ENCODE data around the gene MAST1.
"Not testable (repeated sequence)": the region's sequence is repeated elsewhere in the genome, so short reads cannot be mapped to it uniquely, and the experiment has no call there.

Gene MAST1

GRCh38 chr19:12912571-12912970, 74.3 kb downstream of the MAST1 start:
- peak; percentile 95 for DNase-seq

- DNase-seq, result peak; percentile 98
Observed at GRCh38 chr19:12913011-12913561, 74.8 kb downstream of the MAST1 start.

GRCh38 chr19:12913851-12914690, 75.8 kb downstream of the MAST1 start:
- peak; percentile 85 for DNase-seq

GRCh38 chr19:12915860-12916259, 77.5 kb downstream of the MAST1 start:
- DNase-seq, result not testable (repeated sequence)

- DNase-seq, result no peak
Observed at GRCh38 chr19:12918253-12918652, 79.9 kb downstream of the MAST1 start.

GRCh38 chr19:12921047-12921446, 82.7 kb downstream of the MAST1 start:
- peak; percentile 14 for DNase-seq

- no peak for DNase-seq
Observed at GRCh38 chr19:12922959-12923358, 84.6 kb downstream of the MAST1 start.
